Heart right ventricle (tissue), 16 donors: ENCODE data around the gene DUSP7. TPM values are rescaled to one million over a fixed set of nuclear protein-coding genes. Genes with fewer than 3 reads are reported as not detected.

Experiments
- ATAC-seq, 8 donors: fragments of 200-7000 bp; cut with Tn5 transposase; one replicate each; pipeline ENCODE4 v1.9.1; 2020; ENCODE audit warnings: mild to moderate bottlenecking in 8 of 8, moderate library complexity in 8 of 8, moderate number of reproducible peaks in 1 of 8
- DNase-seq, 2 donors: peaks; one replicate each; pipeline ENCODE4 v3.0.0-alpha.2; 2020
- H3K27ac ChIP-seq, 10 donors: fragments of 200-600 bp; sonication (generic) in 2 of 10; one replicate each; pipeline versions ENCODE4 v1.5.0 to v1.8.0; 2020 to 2022; ENCODE audit warnings: mild to moderate bottlenecking in 3 of 10
- H3K27me3 ChIP-seq, 7 donors: fragments of 200-600 bp; one replicate each; pipeline ENCODE4 v1.8.0; 2021 to 2022; ENCODE audit warnings: mild to moderate bottlenecking in 2 of 7
- H3K36me3 ChIP-seq, 9 donors: fragments of 200-600 bp; sonication (generic) in 1 of 9; one replicate each; pipeline versions ENCODE4 v1.5.0 to v1.8.0; 2020 to 2022; ENCODE audit warnings: mild to moderate bottlenecking in 2 of 9
- H3K4me1 ChIP-seq, 9 donors: fragments of 200-600 bp; sonication (generic) in 1 of 9; one replicate each; pipeline versions ENCODE4 v1.5.0 to v1.8.0; 2020 to 2022; ENCODE audit warnings: mild to moderate bottlenecking in 4 of 9
- H3K4me3 ChIP-seq, 10 donors: fragments of 200-600 bp; sonication (generic) in 2 of 10; one replicate each; pipeline versions ENCODE4 v1.5.0 to v1.8.0; 2020 to 2022; ENCODE audit warnings: mild to moderate bottlenecking in 7 of 10, moderate library complexity in 2 of 10
- H3K9me3 ChIP-seq, 11 donors: fragments of 200-600 bp in 10 of 11; sonication (generic) in 2 of 11; one replicate each; pipeline versions ENCODE4 v1.5.0 to v1.8.0; 2013 to 2022; ENCODE audit warnings: mild to moderate bottlenecking in 2 of 11, control low read depth in 1 of 11, moderate library complexity in 1 of 11
- CTCF ChIP-seq, 9 donors: fragments of 200-600 bp; sonication (generic) in 2 of 9; IDR thresholded peaks; one replicate each; pipeline versions ENCODE4 v1.5.0 to v1.8.0; 2021 to 2022; ENCODE audit warnings: antibody characterized with exemption in 9 of 9, mild to moderate bottlenecking in 5 of 9, moderate library complexity in 1 of 9
- WGBS, 2 donors: extraction: QIAGEN DNeasy Blood & Tissue Kit; methylation state at CpG; one replicate each; pipeline ENCODE4 v1.1.7; 2013; ENCODE audit warnings: inconsistent platforms in 1 of 2; 5-methylcytosine and 5-hydroxymethylcytosine counted together
- intact Hi-C, 10 donors: fragments of 100-400 bp; cut with DNase I; formaldehyde crosslinking; loops; one replicate each; pipeline versions ENCODE4 v1.11.1 to v1.14.2; 2022
- polyA plus RNA-seq, 2 donors: library from polyadenylated mRNA; stranded (reverse); fragments of 200-250 nt; gene quantifications; one replicate each; pipeline ENCODE4 v1.2.3, GENCODE V29; 2013
- total RNA-seq, 10 donors: library from RNA; stranded (reverse); fragmentation: NEBNext Ultra II Directional in 3 of 10; extraction: Animal tissue kit (Norgen Biotek cat#: 25700) in 3 of 10; gene quantifications; one replicate each; pipeline versions ENCODE4 v1.2.1 to v1.2.4, GENCODE V29; 2021 to 2023
- donor health status: Arrhythmogenic right ventricular cardiomyopathy.
- donor health status: ischemic (EF 13 %, LVEDD 7.1; RV severe dilation, severe dysfunction).
- donor health status: healthy with polysubstance abuse.
- donor health status: DM: no; HTN: yes; CAD: no.
- donor health status: DM: no; HTN: no; CAD: no.
- donor health status: ischemic (EF 25% LVEDD 6.9; RV normal size, moderate dysfunction).
- donor health status: ischemic (EF 25% LVEDD 5.7; RV mildly dilated, moderate dysfunction).
- donor health status: healthy.
- donor health status: DM: yes; HTN: yes; CAD: no.
- donor health status: Ischemic cardiomyopathy.
- donor health status: ischemic (EF 35%, LVEDD 5.7; RV mildly dilated, moderate dysfunction).
- donor health status: nonischemic (EF 11% LVEDD 7.7; RV severe dilation, severe dysfunction).
- donor health status: DM: yes; HTN: yes; CAD: no.
- donor health status: PGD.
- donor health status: ischemic (EF 29% LVEDD 5.4; RV normal size, mild dysfunction).
- donor health status: nonischemic (EF 23%, LVEDD 6.1; RV moderate dilation, normal function).

The DUSP7 gene
- total and polyA plus RNA-seq, 12 donors, result 10.4 to 29.7 (median 15.8) TPM

- no peak overlapping the region for H3K4me3 ChIP-seq
- intact Hi-C loops, result loop anchor here in 1 of 10 donors (1.0 kb wide), 1 partner anchor 16 kb away; no protein-coding TSS in a partner anchor
- H3K27ac ChIP-seq, result peak overlapping the region in 8 of 10 donors; percentile 3 to 77 (median 66)
- H3K27me3 ChIP-seq, result no peaks in the 10 kb centered on the region
- H3K9me3 ChIP-seq, result no peaks in the 10 kb centered on the region
- ATAC-seq (peak in 2 of 8 donors; percentile 19 to 25), DNase-seq (no peak)
- TF ChIP-seq CTCF (IDR thresholded peaks at IDR 0.05), result no peak
- H3K4me1 ChIP-seq, result peaks cover 15 to 71% (median 57%) of the 10 kb centered on the region in 9 donors
- H3K36me3 ChIP-seq, result no peaks in the 10 kb centered on the region
- 68 to 84% methylated on average over 8 of the region's 8 CpGs for WGBS, 2 donors
Measured at GRCh38 chr3:52090933-52091468, 34.6 kb upstream of the DUSP7 start.

DNA sequence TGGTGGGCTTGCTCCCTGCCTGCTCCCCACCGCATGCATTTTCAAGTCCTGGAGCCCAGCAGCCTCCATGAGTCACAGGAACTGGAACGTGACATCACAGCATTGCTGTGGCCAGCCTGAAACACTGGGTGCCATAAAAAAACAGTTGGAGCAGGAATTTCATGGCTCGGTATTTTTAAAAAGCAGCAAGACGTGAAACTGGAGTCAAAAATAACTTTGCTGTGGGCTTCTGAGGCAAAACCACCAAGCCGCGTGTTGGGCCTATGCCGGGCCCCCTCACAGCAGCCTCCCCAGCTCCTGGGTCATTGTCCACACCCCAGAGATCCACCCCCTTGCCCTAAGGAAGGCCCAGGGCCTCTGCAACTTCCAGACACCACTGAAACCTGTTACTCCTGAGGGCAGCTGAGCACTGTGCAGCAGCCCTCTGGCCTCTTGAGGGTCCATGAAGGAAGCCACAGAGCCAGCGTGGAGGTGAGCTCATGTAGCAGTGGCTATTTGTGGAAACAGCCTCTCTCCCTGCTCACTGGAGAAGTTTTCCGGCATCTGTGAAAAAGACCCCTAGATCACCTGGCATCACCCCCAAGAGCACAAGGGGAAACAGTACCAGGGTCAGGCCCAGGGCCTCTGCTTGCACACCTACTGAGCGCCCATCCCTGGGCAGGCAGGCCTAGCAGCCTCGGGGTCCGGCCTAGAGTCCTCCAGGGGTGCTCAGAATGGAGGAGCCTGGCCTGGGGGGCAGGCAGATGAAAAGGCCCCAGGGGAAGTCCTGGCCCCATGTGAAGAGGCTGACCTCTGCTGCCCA is 34.0 kb upstream of the DUSP7 start:
- H3K4me1 ChIP-seq, result peaks cover 15 to 71% (median 57%) of the 10 kb centered on the region in 9 donors
- peak in 6 of 8 donors; percentile 35 to 67 (median 48) for ATAC-seq

DNA sequence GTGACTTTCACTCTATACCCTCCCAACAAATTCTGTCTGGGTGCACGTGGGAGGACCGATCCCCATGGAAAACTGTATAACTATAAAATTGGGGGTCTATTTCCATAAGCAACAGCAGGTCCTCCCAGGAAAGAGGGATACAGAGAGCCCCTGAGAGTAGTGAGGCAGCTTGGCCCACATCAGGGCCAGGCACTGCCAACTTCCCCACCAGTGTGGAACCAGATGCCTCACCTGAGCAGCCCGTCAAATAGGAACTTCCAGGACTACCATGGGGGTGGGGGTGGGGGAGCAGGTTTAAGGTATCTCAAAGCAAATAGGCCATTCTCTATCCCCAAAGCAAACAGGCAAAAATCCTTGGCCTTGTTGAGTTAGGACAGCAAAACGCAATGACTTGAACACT is 33.3 kb upstream of the DUSP7 start:
- H3K9me3 ChIP-seq, result no peaks in the 10 kb centered on the region
- DNase-seq (no peak), ATAC-seq (no peak)
- H3K4me1 ChIP-seq, result peaks cover 15 to 71% (median 57%) of the 10 kb centered on the region in 9 donors
- no peaks in the 10 kb centered on the region for H3K27me3 ChIP-seq
- no peaks in the 10 kb centered on the region for H3K36me3 ChIP-seq
- no peak overlapping the region for H3K4me3 ChIP-seq
- 87 to 94% methylated on average over 4 of the region's 4 CpGs for WGBS, 2 donors
- peak overlapping the region in 8 of 10 donors; percentile 5 to 77 (median 66) for H3K27ac ChIP-seq
- intact Hi-C loops, result loop anchor here in 1 of 10 donors (1.0 kb wide), 1 partner anchor 18 kb away; no protein-coding TSS in a partner anchor
- no peak for TF ChIP-seq CTCF (IDR thresholded peaks at IDR 0.05)

More for the DNA sequence above, 34.0 kb upstream of the DUSP7 start:
- no peaks in the 10 kb centered on the region for H3K9me3 ChIP-seq
- DNase-seq, result peak in 1 of 2 donors; percentile 33
- H3K36me3 ChIP-seq, result no peaks in the 10 kb centered on the region
- H3K27ac ChIP-seq, result peak overlapping the region; percentile 3 to 77 (median 62)
- intact Hi-C loops, result loop anchor here in 1 of 10 donors (1.0 kb wide), 1 partner anchor 17 kb away; no protein-coding TSS in a partner anchor
- no peak for TF ChIP-seq CTCF (IDR thresholded peaks at IDR 0.05)
- H3K4me3 ChIP-seq, result no peak overlapping the region
- no peaks in the 10 kb centered on the region for H3K27me3 ChIP-seq
- WGBS, 2 donors, result 64 to 73% methylated on average over 12 of the region's 12 CpGs

GRCh38 chr3:52088445-52089367 is 32.3 kb upstream of the DUSP7 start:
- H3K9me3 ChIP-seq, result no peaks in the 10 kb centered on the region
- no peak overlapping the region for H3K4me3 ChIP-seq
- WGBS, 2 donors, result 67 to 69% methylated on average over 17 of the region's 17 CpGs
- peak overlapping the region in 6 of 10 donors; percentile 31 to 77 (median 66) for H3K27ac ChIP-seq
- DNase-seq (no peak), ATAC-seq (peak in 3 of 8 donors; percentile 3 to 44 (median 10))
- H3K27me3 ChIP-seq, result no peaks in the 10 kb centered on the region
- H3K4me1 ChIP-seq, result peaks cover 15 to 71% (median 57%) of the 10 kb centered on the region in 9 donors
- H3K36me3 ChIP-seq, result no peaks in the 10 kb centered on the region
- no peak for TF ChIP-seq CTCF (IDR thresholded peaks at IDR 0.05)
- intact Hi-C loops, result no loop called here
